ENCODE measurements around the gene GNAZ.

DNA sequence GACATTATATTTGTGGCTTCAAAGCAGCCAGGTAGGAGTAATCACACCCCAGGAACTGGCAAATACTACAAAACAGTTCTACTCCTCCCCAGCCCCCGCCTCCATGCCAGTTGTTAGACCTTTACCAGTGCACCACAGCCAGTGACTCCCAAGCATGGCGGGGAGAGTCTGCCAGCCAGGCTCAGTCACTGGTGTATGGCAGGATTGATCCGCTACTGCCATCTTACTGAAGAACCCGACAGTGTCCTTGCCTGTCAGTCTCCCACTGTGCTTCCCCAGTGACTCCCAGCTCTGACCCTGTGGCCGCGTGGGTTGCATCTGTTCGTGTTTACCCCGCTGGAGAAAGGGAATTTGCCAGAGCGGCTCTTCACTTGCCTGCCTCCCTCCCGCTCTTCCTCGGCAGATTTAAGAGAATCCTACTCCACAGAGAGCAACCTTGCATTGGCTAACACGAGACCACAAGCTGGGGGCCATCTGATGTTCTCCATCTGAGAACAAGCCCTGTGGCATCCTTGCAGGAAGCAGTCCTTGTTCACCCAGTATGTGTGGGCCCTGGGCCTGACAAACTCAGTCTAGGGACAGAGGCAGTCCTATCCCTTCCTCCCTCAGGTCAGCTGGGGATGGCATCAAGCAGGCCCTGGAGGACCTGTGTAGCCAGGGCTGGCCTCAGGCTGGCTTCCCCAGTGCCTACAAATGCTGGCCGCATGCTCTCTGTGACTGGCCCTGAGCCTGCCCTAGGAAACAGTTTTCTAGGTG, 33.1 kb downstream of the GNAZ start:
- TF ChIP-seq, protein P1, sequence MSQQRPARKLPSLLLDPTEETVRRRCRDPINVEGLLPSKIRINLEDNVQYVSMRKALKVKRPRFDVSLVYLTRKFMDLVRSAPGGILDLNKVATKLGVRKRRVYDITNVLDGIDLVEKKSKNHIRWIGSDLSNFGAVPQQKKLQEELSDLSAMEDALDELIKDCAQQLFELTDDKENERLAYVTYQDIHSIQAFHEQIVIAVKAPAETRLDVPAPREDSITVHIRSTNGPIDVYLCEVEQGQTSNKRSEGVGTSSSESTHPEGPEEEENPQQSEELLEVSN (IDR thresholded peaks at IDR 0.05; ENCODE audit: borderline replicate concordance, low read depth): no peak
- TF ChIP-seq, protein P2, sequence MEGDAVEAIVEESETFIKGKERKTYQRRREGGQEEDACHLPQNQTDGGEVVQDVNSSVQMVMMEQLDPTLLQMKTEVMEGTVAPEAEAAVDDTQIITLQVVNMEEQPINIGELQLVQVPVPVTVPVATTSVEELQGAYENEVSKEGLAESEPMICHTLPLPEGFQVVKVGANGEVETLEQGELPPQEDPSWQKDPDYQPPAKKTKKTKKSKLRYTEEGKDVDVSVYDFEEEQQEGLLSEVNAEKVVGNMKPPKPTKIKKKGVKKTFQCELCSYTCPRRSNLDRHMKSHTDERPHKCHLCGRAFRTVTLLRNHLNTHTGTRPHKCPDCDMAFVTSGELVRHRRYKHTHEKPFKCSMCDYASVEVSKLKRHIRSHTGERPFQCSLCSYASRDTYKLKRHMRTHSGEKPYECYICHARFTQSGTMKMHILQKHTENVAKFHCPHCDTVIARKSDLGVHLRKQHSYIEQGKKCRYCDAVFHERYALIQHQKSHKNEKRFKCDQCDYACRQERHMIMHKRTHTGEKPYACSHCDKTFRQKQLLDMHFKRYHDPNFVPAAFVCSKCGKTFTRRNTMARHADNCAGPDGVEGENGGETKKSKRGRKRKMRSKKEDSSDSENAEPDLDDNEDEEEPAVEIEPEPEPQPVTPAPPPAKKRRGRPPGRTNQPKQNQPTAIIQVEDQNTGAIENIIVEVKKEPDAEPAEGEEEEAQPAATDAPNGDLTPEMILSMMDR (IDR thresholded peaks at IDR 0.05): no peak
- no peak for TF ChIP-seq HDAC2 (IDR thresholded peaks at IDR 0.05)
- TF ChIP-seq, protein P3, sequence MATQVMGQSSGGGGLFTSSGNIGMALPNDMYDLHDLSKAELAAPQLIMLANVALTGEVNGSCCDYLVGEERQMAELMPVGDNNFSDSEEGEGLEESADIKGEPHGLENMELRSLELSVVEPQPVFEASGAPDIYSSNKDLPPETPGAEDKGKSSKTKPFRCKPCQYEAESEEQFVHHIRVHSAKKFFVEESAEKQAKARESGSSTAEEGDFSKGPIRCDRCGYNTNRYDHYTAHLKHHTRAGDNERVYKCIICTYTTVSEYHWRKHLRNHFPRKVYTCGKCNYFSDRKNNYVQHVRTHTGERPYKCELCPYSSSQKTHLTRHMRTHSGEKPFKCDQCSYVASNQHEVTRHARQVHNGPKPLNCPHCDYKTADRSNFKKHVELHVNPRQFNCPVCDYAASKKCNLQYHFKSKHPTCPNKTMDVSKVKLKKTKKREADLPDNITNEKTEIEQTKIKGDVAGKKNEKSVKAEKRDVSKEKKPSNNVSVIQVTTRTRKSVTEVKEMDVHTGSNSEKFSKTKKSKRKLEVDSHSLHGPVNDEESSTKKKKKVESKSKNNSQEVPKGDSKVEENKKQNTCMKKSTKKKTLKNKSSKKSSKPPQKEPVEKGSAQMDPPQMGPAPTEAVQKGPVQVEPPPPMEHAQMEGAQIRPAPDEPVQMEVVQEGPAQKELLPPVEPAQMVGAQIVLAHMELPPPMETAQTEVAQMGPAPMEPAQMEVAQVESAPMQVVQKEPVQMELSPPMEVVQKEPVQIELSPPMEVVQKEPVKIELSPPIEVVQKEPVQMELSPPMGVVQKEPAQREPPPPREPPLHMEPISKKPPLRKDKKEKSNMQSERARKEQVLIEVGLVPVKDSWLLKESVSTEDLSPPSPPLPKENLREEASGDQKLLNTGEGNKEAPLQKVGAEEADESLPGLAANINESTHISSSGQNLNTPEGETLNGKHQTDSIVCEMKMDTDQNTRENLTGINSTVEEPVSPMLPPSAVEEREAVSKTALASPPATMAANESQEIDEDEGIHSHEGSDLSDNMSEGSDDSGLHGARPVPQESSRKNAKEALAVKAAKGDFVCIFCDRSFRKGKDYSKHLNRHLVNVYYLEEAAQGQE (IDR thresholded peaks at IDR 0.05): no peak
- no peak for TF ChIP-seq RAD21 (conservative IDR thresholded peaks at IDR 0.05 in 1 of 2, IDR thresholded peaks at IDR 0.05 in 1 of 2)
- TF ChIP-seq EP300 (IDR thresholded peaks at IDR 0.05): no peak
- TF ChIP-seq, protein P4, sequence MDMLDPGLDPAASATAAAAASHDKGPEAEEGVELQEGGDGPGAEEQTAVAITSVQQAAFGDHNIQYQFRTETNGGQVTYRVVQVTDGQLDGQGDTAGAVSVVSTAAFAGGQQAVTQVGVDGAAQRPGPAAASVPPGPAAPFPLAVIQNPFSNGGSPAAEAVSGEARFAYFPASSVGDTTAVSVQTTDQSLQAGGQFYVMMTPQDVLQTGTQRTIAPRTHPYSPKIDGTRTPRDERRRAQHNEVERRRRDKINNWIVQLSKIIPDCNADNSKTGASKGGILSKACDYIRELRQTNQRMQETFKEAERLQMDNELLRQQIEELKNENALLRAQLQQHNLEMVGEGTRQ (IDR thresholded peaks at IDR 0.05): no peak
- TF ChIP-seq POLR2A (IDR thresholded peaks at IDR 0.05; ENCODE audit: low read length): no peak
- no peak for TF ChIP-seq JUNB (IDR thresholded peaks at IDR 0.05)
- TF ChIP-seq FOSL2 (IDR thresholded peaks at IDR 0.05): no peak
- no peak for TF ChIP-seq FOSL2 (CRISPR knock-in tag; IDR thresholded peaks at IDR 0.05)
- TF ChIP-seq CBX2 (IDR thresholded peaks at IDR 0.05; ENCODE audit: borderline replicate concordance, low read depth): no peak
- TF ChIP-seq RARB (CRISPR knock-in tag; IDR thresholded peaks at IDR 0.05): no peak
- TF ChIP-seq, protein P5, sequence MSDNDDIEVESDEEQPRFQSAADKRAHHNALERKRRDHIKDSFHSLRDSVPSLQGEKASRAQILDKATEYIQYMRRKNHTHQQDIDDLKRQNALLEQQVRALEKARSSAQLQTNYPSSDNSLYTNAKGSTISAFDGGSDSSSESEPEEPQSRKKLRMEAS (IDR thresholded peaks at IDR 0.05): no peak

Data from A549 (cell line).